ENCODE results near the gene TOR1AIP2.

DNA sequence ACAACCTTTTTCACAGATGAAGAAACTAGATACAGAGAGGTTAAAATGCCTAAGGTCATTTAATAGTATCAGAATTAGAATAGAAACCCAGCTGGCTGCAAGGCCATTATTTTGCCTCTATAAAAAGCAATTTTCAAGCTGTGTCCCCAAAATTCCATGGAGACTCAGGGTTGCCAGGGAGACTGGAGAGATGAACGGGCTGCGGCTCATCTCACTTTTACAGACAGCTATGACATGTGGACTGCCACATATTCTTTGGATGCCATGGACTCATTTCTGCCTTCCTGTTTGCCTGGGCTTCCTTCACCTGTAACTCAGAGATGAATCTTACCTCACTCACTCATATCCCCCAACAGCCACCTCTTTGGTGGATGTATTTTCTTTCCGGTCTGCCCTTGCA lies 17.0 kb downstream of the TOR1AIP2 start:
- TF ChIP-seq, protein P1, sequence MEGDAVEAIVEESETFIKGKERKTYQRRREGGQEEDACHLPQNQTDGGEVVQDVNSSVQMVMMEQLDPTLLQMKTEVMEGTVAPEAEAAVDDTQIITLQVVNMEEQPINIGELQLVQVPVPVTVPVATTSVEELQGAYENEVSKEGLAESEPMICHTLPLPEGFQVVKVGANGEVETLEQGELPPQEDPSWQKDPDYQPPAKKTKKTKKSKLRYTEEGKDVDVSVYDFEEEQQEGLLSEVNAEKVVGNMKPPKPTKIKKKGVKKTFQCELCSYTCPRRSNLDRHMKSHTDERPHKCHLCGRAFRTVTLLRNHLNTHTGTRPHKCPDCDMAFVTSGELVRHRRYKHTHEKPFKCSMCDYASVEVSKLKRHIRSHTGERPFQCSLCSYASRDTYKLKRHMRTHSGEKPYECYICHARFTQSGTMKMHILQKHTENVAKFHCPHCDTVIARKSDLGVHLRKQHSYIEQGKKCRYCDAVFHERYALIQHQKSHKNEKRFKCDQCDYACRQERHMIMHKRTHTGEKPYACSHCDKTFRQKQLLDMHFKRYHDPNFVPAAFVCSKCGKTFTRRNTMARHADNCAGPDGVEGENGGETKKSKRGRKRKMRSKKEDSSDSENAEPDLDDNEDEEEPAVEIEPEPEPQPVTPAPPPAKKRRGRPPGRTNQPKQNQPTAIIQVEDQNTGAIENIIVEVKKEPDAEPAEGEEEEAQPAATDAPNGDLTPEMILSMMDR (conservative IDR thresholded peaks at IDR 0.05; ENCODE audit: low read depth, low read length) = no peak
- no peak for TF ChIP-seq EZH2 (IDR thresholded peaks at IDR 0.05; ENCODE audit: borderline replicate concordance, low read depth, low read length, poor library complexity, severe bottlenecking)

All from A673 (cell line).